ENCODE data around the gene DYNC2H1.
A peak's percentile ranks its signal among the peaks of the same experiment; 100 is the strongest.
"Not testable (repeated sequence)": the region's sequence is repeated elsewhere in the genome, so short reads cannot be mapped to it uniquely, and the experiment has no call there.

Gene DYNC2H1

GRCh38 chr11:103368145-103368544 is 258.9 kb downstream of the DYNC2H1 start:
- no peak for TF ChIP-seq CTCF (IDR thresholded peaks at IDR 0.05; ENCODE audit: low read depth, low read length)
- no peak overlapping the region for H3K4me3 ChIP-seq (replicated peaks in 1 of 2; ENCODE audit: low read depth in 2 of 2, low read length in 2 of 2)

GRCh38 chr11:103370076-103370475 is 260.9 kb downstream of the DYNC2H1 start:
- H3K4me3 ChIP-seq (replicated peaks in 1 of 2; ENCODE audit: low read depth in 2 of 2, low read length in 2 of 2): no peak overlapping the region
- TF ChIP-seq CTCF (IDR thresholded peaks at IDR 0.05; ENCODE audit: low read depth, low read length): no peak
- DNase-seq (ENCODE audit: low read depth in 2 of 2): no peak

More at GRCh38 chr11:103368145-103368544, 258.9 kb downstream of the DYNC2H1 start:
- DNase-seq (ENCODE audit: low read depth in 2 of 2): no peak

GRCh38 chr11:103372906-103373305 is 263.7 kb downstream of the DYNC2H1 start:
- no peak for DNase-seq (ENCODE audit: low read depth in 2 of 2)
- H3K4me3 ChIP-seq (replicated peaks in 1 of 2; ENCODE audit: low read depth in 2 of 2, low read length in 2 of 2): no peak overlapping the region
- no peak for TF ChIP-seq CTCF (IDR thresholded peaks at IDR 0.05; ENCODE audit: low read depth, low read length)

GRCh38 chr11:103374227-103374626 is 265.0 kb downstream of the DYNC2H1 start:
- DNase-seq (ENCODE audit: low read depth in 2 of 2); H3K4me3 ChIP-seq (replicated peaks in 1 of 2; ENCODE audit: low read depth in 2 of 2, low read length in 2 of 2): not testable (repeated sequence)

GRCh38 chr11:103378931-103379330 is 269.7 kb downstream of the DYNC2H1 start:
- H3K4me3 ChIP-seq (replicated peaks in 1 of 2; ENCODE audit: low read depth in 2 of 2, low read length in 2 of 2): no peak overlapping the region
- peak; percentile 27 to 35 for DNase-seq (ENCODE audit: low read depth in 2 of 2)
- no peak for TF ChIP-seq CTCF (IDR thresholded peaks at IDR 0.05; ENCODE audit: low read depth, low read length)

- H3K4me3 ChIP-seq (replicated peaks in 1 of 2; ENCODE audit: low read depth in 2 of 2, low read length in 2 of 2): no peak overlapping the region
- no peak for TF ChIP-seq CTCF (IDR thresholded peaks at IDR 0.05; ENCODE audit: low read depth, low read length)
- peak in 1 of 2 donors; percentile 52 for DNase-seq (ENCODE audit: low read depth in 2 of 2)
Observed at GRCh38 chr11:103380031-103380430, 270.8 kb downstream of the DYNC2H1 start.

GRCh38 chr11:103384652-103385051 is 275.4 kb downstream of the DYNC2H1 start:
- peak; percentile 8 to 27 for DNase-seq (ENCODE audit: low read depth in 2 of 2)
- TF ChIP-seq CTCF (IDR thresholded peaks at IDR 0.05; ENCODE audit: low read depth, low read length): no peak
- H3K4me3 ChIP-seq (replicated peaks in 1 of 2; ENCODE audit: low read depth in 2 of 2, low read length in 2 of 2): no peak overlapping the region
